ENCODE data around the gene PMM1. TPM values are rescaled to one million over a fixed set of nuclear protein-coding genes. Genes with fewer than 3 reads are reported as not detected.
A peak's percentile ranks its signal among the peaks of the same experiment; 100 is the strongest.

The PMM1 gene
- total RNA-seq, 4 donors from 2014 or later = 39.3 to 168 (median 73.1) TPM

- TF ChIP-seq, protein P1, sequence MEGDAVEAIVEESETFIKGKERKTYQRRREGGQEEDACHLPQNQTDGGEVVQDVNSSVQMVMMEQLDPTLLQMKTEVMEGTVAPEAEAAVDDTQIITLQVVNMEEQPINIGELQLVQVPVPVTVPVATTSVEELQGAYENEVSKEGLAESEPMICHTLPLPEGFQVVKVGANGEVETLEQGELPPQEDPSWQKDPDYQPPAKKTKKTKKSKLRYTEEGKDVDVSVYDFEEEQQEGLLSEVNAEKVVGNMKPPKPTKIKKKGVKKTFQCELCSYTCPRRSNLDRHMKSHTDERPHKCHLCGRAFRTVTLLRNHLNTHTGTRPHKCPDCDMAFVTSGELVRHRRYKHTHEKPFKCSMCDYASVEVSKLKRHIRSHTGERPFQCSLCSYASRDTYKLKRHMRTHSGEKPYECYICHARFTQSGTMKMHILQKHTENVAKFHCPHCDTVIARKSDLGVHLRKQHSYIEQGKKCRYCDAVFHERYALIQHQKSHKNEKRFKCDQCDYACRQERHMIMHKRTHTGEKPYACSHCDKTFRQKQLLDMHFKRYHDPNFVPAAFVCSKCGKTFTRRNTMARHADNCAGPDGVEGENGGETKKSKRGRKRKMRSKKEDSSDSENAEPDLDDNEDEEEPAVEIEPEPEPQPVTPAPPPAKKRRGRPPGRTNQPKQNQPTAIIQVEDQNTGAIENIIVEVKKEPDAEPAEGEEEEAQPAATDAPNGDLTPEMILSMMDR (IDR thresholded peaks at IDR 0.05) = no peak
- DNase-seq (ENCODE audit: low spot score) (no peak), ATAC-seq (ENCODE audit: low FRiP score) (no peak)
Observed at GRCh38 chr22:41621911-41622179, 32.2 kb upstream of the PMM1 start.

- DNase-seq (ENCODE audit: low spot score) (peak; percentile 100), ATAC-seq (ENCODE audit: low FRiP score) (peak; percentile 96)
- TF ChIP-seq, protein P1 (IDR thresholded peaks at IDR 0.05) = no peak
Observed at GRCh38 chr22:41621099-41621910, 31.7 kb upstream of the PMM1 start, which contains the start of gene XRCC6. Gene XRCC6 (plus strand): TSS chr22:41621295. CDS start chr22:41622005, 710 bp downstream.

GRCh38 chr22:41620589-41621098 lies 31.0 kb upstream of the PMM1 start, which contains the start of gene DESI1:
Gene DESI1 (minus strand): TSS chr22:41621043. CDS start chr22:41620839, 204 bp downstream.
- TF ChIP-seq, protein P1 (IDR thresholded peaks at IDR 0.05) = no peak
- DNase-seq (ENCODE audit: low spot score) (peak; percentile 25), ATAC-seq (ENCODE audit: low FRiP score) (peak; percentile 3)

- TF ChIP-seq, protein P1 (IDR thresholded peaks at IDR 0.05) = no peak
- ATAC-seq (ENCODE audit: low FRiP score) (peak; percentile 1), DNase-seq (ENCODE audit: low spot score) (no peak)
Observed at GRCh38 chr22:41619979-41620588, 30.4 kb upstream of the PMM1 start.

DNA sequence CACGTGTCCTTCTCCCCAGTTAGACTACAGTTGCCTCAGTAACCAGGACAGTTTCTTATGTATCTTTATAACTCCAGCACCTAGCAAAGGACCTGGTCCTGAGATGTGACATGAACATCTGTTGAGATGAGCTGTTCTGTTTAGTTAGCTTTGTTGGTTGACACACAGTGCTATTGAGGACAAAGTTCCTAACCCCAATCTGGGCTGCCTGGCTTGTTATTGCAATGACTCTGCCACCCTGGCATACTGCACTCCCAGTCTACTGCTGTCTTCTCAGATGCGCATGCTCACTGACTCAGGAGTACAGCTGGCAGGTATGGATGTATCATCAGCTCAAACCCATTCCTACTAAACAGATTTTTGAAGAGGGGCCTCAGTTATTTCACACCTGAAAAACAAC lies 23.8 kb upstream of the PMM1 start:
- TF ChIP-seq, protein P1 (IDR thresholded peaks at IDR 0.05) = no peak
- ATAC-seq (ENCODE audit: low FRiP score) (no peak), DNase-seq (ENCODE audit: low spot score) (no peak)

DNA sequence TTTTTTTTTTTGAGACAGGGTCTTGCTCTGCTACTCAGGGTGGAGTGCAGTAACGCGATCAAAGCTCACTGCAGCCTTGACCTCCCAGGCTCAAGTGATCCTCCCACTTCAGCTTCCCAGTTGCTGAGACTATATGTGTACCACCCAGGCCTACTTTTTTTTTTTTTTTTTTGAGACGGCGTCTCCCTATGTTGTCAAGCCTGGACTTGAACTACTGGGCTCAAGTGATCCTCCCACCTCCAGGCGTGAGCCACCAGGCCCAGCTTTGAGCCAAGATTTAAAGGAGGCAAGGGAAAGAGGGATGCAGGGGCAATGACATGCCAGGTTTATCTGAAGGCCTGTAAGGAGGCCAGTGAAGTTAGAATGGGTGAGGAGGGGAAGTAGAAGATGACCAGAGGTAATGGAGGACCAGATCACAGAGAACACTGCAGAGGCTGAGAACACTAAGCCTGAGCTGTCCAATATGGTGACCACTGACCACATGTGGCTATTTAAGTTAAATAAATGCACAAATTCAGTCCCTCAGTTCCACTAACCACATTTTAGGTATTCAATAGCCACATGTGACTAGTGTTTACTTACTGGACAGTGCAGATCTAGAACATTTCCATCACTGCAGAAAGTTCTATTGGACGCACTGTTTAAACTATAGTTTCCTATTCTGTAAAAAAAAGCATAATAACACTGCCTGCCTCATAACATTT lies 23.1 kb upstream of the PMM1 start:
- TF ChIP-seq, protein P1 (IDR thresholded peaks at IDR 0.05) = no peak
- no peak for ATAC-seq (ENCODE audit: low FRiP score)
- DNase-seq (ENCODE audit: low spot score) = no peak
